HG03342 (cell line): ENCODE results near the gene PURA.

Source experiments
- ATAC-seq: cut with Tn5 transposase; IDR thresholded peaks from one replicate; pipeline ENCODE4 v1.9.1; 2021; ENCODE audit warnings: mild to moderate bottlenecking, moderate library complexity; ENCODE audit not compliant: unreplicated experiment

PURA gene

GRCh38 chr5:140109759-140110645, 3.9 kb upstream of the PURA start:
- no peak for ATAC-seq

DNA sequence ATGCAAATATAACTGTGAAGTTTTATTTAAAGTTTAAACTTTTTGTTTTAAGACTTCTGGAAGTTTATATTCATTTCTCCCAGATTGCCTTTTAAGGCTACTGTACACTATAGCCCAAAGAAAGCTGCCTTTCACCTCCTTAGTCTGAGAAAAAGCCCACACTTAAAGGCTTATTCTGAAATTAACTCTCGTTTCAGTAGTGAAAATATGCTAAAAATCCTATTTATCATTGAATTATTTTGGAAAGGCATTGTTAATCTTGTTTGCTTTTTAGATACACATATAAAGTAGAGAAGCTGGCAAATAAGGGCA, 3.3 kb upstream of the PURA start:
- ATAC-seq = no peak

DNA sequence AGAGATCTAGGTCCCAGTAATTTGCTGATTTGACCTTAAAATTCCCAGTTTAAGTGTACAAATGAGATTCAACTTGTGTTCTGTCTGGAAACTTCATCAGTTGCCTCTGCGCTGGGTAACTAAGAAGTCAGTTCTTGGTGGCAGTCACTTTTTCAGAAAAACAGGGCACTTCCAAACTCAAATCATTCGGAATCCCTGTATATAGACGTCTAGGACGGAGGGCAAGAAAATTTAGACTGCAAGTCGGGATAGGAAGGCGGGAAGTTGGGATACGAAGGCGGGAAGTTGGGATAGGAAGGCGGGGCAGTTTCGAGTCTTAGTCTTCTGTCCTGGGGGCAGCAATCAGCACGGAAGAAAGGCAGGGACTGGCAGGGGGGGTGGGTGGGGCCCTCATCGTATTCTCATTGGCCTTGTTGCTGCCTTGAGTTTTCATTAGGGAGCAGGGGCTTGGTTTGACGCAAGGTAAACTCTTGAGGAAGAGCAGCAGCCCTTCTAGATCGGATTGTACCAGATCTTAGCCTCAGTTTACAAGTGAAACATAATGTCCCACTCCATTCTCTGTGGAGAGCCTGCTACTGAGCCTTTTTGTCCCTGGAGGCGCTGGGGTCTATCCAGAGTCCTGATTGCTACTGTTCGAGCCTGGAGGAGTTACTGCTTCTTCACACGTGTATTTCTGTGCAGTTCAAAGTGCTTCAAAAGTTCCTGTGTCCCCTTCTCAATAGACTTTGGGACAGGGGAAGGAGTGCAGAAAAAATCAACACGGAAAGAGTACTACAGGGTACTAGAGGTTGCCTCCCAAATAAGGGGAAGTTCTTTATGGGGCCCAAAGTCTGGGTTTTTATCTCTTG, 2.7 kb upstream of the PURA start:
- ATAC-seq = no peak

GRCh38 chr5:140111859-140112551, 1.9 kb upstream of the PURA start:
- no peak for ATAC-seq

DNA sequence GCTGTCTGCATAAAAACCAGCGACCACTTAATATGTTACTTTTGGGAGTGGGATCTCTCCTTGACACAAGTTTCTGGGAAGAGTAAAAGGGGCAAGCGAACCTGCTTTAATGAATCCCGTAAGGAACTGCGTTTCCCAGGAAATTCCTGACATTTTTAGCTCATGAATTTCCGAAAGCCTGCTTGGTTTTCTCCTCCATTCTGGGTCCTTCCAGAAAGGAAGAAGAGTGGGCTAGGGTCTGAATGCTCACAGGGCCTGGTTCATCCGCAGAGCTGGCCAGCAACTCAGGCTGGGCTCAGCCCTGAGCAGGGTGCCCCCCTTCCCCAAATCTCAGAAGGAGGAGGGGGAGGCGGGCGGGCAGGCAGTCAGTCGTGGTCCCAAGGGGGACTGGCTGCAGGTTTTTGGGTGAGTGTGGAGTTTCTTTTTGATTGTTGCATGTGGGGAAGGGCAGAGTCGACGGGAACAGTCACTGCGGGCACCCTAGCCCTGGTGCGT, 1.2 kb upstream of the PURA start:
- ATAC-seq = no peak

DNA sequence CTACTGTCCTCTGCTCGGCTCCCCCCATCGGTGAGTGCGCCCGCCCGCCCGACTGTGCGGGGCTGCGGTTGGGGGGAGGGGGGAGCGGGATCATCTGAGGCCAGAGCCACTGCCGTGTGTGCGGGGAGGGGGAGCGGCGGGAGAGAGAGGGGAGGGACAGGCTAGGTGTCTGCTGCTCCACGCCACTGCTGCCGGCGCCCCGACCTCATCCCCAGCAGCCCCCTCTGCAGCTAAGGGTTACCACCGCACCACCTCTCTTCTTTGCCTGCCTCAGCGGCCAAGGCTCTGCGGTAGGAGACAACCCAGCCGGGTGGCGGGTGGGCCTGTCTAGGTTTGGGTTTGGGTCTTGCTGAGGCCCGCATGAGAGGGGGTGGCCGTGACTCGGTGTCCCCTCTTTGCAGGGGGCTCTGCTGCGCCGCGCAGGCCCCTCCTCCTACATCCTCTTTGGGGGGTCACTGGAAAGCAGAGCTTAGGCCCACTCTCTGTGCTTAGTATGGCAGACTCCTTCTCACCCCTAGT, 670 bp upstream of the PURA start:
- ATAC-seq = no peak

- peak; percentile 19 for ATAC-seq
Measured at GRCh38 chr5:140114341-140115185, 654 bp downstream of the PURA start.

DNA sequence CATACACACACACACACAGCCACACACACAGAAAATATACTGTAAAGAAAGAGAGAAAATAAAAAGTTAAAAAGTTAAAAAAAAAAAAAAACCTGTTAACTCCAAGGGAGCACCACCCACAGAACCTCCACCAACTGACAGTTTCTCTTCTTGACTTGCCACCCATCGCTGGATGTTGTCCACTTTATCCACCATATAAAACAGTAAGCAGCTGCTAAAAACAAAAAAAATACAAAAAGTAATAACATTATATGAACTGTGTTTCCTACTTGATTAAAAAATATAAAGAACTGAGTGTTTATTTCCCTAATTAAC, 1.2 kb downstream of the PURA start:
- no peak for ATAC-seq

GRCh38 chr5:140116716-140117115, 2.8 kb downstream of the PURA start:
- ATAC-seq = no peak

DNA sequence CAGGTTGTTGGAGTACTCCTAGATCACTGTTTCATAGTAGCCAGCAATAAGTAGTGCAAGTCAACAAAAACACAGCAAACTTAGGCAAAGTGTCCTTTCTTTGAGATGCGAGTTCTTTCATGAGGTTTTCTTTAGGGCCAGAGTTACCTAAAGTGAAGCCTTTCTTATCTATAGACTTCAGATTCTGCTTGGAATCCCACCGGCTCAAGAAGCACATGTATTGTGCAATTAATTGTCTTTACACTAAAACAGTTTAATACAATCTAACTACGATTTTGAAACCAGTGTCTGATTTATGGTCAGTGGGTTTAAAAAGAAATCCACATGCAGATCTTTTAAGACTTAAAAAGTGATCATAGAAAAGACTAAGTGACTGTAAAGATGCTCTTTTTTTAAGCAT, 3.6 kb downstream of the PURA start:
- ATAC-seq = no peak

- ATAC-seq = no peak
Measured at GRCh38 chr5:140118302-140118936, 4.5 kb downstream of the PURA start.

GRCh38 chr5:140125637-140126036, 11.7 kb downstream of the PURA start, which contains the start of gene IGIP:
IGIP (plus strand) TSS chr5:140125937; CDS start chr5:140128477, 2,540 bp downstream.
- ATAC-seq = no peak

GRCh38 chr5:140126315-140127012, 12.6 kb downstream of the PURA start:
- no peak for ATAC-seq

GRCh38 chr5:140128376-140128775, 14.5 kb downstream of the PURA start:
- ATAC-seq = no peak

- ATAC-seq = peak; percentile 47
Measured at GRCh38 chr5:140130949-140131733, 17.2 kb downstream of the PURA start.

- no peak for ATAC-seq
Measured at GRCh38 chr5:140131967-140132409, 18.1 kb downstream of the PURA start.

- ATAC-seq = no peak
Measured at GRCh38 chr5:140133514-140134167, 19.7 kb downstream of the PURA start.
